Measurements from ENCODE around the gene CSF2.

- TF ChIP-seq CTCF (IDR thresholded peaks at IDR 0.05) (no peak), EZH2 (IDR thresholded peaks at IDR 0.05; ENCODE audit: borderline replicate concordance, insufficient read depth, low read depth, low read length, poor library complexity, severe bottlenecking) (no peak)
These were observed 13.0 kb upstream of the CSF2 start, which contains the start of gene IL3 for GRCh38 chr5:132060501-132061161.

All from B cell (primary cell).